Hippocampal formation (tissue), 2 donors: Measurements from ENCODE around the gene PACS1.

Experiments used
- DNase-seq, 2 donors: peaks; one replicate each; lab custom pipeline; 2025; lab: John Stamatoyannopoulos, UW

PACS1 gene

GRCh38 chr11:66288671-66289547 is 218.8 kb downstream of the PACS1 start, which contains the start of gene YIF1A:
YIF1A (minus strand) TSS chr11:66289143; CDS start chr11:66288985, 158 bp downstream.
- peak; percentile 99 for DNase-seq

GRCh38 chr11:66289548-66290329 is 219.7 kb downstream of the PACS1 start:
- no peak for DNase-seq

- no peak for DNase-seq
Observed at GRCh38 chr11:66290330-66290621, 220.2 kb downstream of the PACS1 start.

- peak in 1 of 2 donors; percentile 32 for DNase-seq
Observed at GRCh38 chr11:66291303-66291705, 221.2 kb downstream of the PACS1 start.

DNA sequence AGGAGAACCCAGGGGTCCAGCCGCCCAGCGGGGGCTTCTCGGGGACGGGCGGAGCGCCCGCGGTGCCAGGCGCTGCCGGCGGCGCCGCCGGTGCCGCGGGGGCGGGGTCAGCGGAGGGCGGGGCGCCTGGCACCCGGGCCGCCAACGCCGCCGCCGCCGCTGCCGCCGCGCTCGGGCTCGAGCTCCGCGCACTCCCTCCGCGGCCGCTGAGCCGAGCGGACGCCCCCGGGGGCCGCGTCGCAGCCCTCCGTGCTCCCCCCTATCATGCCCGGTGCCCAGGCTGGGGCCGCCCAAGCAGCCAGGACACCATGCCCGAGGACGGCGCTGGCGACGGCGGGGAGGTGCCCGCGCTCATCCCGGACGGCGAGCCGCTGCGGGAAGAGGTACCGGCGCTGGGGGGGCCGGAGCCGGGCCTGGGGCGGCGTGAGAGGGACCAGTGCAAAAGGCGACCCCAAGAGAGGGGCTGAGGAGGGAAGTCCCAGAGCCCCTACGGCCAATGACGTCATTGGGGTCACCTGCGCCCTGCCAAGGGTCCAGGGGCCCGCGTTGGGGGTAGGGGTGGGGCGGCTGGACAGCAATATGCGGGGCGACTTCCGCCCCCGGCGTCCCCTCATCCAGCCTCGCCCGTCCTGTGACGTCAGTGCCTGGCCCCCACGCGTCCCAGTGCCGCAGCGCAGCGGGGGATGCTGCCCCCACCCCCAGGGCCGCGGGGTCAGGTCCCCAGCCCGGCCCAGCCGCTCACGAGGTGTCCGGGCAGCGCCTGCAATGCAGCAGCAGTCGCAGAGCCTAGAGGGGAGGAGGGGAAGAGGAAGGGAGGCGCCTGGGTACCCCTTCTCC is 221.9 kb downstream of the PACS1 start, which contains the start of gene TMEM151A:
Gene TMEM151A, plus strand, starts transcription at position 189 of the 837 bp plus-strand sequence. Its CDS starts 120 bp downstream, at position 309.
- peak in 1 of 2 donors; percentile 34 for DNase-seq

- no peak for DNase-seq
Observed at GRCh38 chr11:66292543-66293332, 222.7 kb downstream of the PACS1 start.

- DNase-seq = no peak
Observed at GRCh38 chr11:66293352-66293751, 223.3 kb downstream of the PACS1 start.

- DNase-seq = no peak
Observed at GRCh38 chr11:66293777-66294625, 223.9 kb downstream of the PACS1 start.
